GM19438 (cell line): ENCODE measurements around the gene PGLYRP4.

ENCODE experiments used
- ATAC-seq: cut with Tn5 transposase; IDR thresholded peaks from one replicate; pipeline ENCODE4 v1.9.1; 2021; ENCODE audit warnings: low read depth; ENCODE audit not compliant: unreplicated experiment

PGLYRP4 gene, protein sequence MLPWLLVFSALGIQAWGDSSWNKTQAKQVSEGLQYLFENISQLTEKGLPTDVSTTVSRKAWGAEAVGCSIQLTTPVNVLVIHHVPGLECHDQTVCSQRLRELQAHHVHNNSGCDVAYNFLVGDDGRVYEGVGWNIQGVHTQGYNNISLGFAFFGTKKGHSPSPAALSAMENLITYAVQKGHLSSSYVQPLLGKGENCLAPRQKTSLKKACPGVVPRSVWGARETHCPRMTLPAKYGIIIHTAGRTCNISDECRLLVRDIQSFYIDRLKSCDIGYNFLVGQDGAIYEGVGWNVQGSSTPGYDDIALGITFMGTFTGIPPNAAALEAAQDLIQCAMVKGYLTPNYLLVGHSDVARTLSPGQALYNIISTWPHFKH

DNA sequence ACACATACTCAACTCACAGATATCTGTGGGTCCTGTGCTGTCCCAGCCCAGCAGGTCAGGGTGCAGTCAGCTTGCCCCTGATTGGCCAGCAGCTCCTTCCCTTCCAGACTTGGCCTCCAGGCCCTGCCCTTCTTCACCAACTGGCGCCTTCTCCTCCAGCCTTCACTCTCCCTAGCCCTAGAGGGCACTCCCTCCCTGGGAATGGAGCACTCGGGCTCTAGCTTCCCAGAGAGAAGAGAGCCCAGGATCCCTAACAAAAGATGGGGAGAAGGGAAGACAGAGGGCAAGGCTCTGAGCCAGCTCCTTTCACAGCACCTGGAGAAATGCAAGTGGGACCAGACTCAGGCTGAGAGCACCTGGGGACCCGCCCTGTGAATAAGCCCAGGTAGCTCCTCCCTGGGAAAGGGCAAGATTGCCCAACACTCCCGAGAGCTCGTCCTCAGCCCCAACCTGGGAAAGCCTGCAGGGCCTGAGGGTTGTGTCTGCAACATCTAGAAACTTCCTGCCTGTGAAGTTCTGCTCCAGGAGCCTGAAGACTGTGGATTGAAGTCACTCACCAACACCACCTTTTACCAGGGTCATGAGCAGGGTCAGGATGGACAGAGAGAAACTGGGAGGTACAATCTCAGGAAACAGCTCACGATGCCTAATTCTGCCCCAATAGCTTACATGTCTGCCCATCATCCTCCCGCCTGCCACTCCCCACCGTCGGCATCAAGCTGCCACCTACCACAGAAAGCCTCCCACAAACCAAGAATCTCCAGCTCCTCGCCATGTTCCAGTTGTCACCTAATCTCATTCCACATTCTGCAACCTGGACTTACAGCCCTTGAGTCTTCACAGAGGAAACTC, at the start of gene PGLYRP4:
Gene PGLYRP4, minus strand, starts transcription at position 331 of the 852 bp plus-strand sequence. CDS start 909 bp downstream, outside the sequence.
- ATAC-seq = no peak

DNA sequence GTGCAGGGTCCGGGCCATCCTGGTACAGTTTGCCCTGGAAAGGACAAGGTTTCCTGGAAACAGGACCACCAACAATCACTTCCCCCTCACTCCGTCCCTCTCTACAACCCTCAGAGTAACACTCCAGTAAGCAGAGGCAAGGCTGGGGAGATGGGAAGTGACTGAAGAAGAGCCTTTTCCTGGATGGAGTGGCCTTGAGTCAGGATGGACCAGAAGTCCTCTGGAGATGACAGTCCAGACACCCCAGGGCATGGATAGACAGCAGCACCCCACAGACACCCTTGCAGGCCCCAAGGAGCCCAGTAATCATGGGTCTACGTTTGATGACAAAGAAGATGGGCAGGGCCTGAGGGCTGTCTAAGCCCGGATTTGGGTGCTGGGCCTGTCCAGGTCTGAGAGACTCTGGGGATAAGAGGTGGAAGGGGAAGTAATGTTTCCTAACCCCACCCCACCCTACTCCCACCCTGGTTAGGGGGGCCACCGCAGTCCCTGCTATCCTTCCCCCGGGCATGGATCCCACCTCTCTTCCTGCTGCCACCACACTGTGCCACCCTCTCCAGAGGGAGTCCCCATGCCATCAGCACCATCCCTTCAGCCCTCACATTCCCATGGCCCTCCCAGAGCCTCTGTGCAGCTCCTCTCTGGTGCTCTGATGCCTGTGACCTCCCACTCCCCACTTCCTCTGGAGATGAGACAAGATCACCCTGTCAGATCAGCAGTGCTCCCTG, 49.4 kb upstream of the PGLYRP4 start:
- no peak for ATAC-seq

DNA sequence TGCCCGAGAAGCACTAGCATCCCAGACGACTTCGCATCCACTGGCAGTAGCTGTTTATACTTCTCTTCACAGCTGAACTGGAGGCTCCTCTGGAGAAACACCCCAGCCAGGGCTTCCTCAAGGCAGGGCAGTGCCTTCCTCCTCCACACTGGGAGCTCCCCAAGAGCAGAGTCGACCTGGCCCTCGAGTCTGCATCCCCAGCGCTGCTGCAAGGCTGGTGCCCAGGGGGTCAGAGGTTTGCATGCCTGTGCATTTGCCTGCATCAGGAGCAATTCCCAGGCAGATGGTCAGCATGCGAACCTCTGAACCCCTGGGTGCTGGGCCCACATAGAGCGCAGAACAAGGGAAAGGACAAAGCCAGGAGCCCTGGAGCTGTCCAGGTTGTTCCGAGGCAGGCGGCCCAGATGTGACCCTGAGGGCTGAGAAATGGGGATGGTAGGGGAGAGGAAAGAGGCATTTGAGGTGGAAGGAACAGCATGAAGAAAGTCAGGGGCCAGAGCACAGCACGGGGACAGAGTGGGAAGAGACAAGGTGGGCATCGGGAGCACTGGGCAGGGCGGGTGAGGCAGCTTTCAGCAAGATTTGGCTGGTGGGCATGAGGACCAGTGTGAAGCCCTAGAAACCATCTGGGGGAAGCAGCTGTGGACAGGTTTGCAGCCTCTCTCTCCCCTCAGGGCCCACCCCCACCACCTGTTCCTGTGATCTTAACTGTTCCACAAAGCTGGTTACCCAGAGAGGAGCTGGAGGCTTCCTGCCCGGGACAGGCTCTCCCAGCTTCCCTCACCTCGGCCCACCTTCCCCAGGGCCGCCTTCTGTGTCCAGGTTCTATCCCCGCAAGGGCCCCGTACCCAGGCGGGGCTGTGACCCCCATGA, 48.6 kb upstream of the PGLYRP4 start:
- no peak for ATAC-seq

DNA sequence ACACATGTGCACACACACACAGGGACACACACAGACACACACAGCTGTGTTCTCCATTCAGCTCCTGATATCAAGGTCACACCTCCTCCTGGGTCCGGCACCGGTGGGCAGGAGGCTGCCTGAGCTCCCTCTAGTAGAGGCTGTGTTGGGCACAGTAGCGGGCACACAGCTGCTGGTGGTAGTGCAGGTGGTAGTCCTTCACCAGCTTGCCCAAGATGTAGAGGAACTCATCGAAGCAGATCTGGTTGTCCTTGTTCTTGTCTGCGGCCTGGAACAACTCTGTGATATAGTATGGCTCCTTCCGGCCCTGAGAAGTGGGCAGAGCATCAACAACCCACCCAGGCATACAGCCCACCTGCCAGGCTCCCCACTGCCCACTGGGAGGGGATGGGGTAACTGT, 47.8 kb upstream of the PGLYRP4 start:
- no peak for ATAC-seq

DNA sequence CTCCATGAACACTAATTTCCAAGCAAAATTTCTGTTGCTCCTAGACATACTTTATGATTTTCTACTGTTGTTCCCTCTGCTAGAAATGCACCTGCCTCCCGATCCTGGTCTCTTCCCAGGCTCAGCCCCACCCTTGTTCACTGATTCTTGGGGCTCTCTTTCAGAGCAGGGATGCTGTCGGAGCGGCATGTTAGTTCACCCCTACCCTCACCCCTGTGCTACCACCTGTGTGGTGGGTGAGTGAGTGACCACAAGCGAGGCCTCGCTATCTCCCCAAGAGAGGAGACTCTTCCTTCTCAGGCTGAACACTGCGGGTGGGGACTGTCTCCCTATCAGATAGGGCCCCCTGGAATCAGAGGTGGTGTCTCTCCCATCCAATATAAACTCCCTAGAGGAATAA, 47.1 kb upstream of the PGLYRP4 start:
- ATAC-seq = no peak

DNA sequence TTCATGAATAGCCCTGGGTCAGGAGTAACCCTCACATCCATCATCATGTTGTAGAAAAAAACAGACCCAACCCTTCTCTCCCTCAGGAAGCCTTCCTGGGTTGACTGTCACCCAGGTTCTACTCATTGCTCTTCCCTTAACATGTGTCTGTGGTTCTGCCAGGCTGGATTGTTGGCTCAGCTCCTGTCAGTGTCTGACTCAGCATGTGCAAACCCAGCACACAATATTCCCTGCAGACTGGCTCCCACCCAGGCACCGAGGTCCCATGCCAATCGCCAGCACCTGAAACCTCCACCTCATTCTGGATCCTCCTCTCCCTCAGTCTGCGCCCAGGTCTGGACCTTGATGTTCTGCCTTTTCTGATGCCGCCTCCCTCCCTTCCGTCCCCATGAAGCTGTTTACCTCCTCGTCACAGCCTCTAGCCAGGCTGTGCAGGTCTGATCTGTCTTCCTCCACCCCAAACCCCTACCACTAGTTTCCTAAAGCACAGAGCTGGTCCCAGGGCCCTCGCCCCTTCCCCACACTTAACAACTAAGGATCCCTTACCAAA, 46.6 kb upstream of the PGLYRP4 start:
- ATAC-seq = no peak

DNA sequence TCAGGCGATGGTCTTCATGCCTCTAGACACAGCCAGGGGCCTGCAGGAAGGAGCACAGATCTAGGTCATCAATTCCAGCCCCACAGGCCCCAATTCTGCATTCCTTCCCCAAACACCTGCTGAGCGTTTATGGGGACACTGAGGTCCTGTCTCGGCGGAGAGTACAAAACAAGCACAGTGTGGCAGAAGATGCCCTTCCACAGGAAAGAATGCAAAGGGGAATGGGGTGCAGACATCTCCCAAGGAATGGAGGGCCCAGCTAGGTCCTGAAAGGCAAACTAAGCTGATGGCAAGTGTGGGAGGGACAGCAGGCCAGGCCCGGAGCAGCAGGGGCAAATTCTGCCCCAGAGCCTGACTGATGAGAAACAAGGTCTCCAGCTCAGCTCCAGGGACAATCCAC, 45.8 kb upstream of the PGLYRP4 start:
- ATAC-seq = no peak

DNA sequence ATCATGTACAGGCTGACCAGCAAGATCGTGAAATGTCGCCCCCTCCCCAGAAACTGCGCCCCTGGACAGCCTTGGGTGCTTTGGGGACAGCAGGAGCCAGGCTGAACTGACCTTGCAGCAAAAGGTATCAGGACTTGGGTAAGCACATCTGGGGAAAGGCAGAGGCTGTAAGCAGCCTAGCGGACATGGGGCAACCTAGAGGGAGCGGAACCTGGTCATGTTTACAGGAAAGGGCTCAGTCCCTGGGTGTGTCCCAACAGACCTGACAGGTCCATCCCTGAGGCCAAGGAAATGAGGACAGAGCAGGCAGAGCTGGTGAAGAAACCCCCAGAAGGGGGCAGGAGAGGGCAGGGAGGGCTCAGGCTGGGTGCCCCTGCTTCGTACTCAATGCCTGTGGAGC, 45.3 kb upstream of the PGLYRP4 start:
- ATAC-seq = no peak

DNA sequence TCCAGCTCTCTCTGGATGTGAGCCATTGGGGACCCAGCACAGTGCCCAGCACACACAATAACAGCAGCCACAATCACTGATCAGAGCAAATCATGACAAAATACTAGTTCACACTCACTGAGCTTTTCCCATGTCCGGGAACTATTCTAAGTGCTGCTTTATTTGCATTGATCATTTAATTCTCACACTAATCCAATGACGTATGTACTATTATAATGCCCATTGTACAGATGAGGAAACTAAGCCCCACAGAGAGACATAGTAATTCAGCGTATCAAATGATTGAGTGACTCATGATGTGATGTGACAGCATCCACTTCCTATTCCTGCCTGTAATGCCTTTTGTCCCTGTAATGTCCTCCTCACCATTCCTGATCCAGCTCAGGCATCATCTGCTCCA, 44.2 kb upstream of the PGLYRP4 start:
- no peak for ATAC-seq

DNA sequence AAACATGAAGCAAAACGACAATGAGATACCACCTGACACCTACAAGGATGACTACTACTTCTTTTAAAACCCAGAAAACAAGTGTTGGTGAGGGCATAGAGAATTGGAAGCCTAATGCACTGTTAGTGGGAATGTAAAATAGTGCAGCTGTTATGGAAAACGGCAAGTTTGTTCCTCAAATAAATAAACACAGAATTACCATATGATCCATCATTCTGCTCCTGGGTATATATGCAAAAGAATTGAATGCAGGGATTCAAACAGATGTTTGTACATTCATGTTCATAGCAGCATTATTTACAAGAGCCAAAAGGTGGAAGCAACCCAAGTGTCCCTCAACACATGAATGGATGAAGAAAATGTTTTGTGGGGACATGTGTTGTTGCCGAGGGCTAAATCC, 43.6 kb upstream of the PGLYRP4 start:
- ATAC-seq = no peak

DNA sequence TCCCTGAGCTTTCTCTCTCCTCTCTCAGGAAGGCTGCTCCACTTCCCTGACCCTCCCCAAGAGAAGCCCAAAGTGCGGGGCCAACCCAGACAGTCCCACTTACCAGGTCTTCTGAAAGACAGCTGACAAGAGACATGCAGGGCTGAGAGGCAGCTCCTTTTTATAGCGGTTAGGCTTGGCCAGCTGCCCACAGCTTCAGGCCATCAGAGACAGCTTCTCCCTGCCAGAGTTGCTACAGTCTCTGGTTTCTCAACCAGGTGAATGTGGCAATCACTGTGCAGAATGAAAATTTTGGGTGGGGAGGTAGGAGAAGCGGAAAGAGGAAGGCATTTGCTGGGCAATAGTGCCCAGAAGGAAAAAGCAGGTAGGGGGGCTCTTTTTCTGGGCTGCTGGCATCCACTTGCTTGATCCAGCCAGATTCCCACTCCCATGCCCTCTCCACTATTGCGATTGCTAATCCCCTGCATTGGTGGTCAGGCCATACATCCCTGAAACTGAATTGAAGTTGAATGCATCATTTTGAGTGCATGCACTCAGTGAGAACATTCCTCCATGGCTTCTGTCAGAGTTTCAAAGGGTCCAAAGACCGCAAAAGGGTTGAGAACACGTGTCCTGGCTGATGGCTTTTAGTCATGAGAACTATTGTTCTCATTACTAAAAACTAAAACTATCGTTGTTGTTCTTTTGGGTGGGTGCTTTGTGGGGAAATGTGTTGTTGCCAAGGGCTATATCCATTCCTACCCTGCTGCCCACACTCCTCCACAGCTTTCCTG, 42.5 kb upstream of the PGLYRP4 start, which contains the start of gene S100A8:
Gene S100A8, minus strand, starts transcription at position 136 of the 773 bp plus-strand sequence. CDS start 538 bp downstream, outside the sequence.
- no peak for ATAC-seq

DNA sequence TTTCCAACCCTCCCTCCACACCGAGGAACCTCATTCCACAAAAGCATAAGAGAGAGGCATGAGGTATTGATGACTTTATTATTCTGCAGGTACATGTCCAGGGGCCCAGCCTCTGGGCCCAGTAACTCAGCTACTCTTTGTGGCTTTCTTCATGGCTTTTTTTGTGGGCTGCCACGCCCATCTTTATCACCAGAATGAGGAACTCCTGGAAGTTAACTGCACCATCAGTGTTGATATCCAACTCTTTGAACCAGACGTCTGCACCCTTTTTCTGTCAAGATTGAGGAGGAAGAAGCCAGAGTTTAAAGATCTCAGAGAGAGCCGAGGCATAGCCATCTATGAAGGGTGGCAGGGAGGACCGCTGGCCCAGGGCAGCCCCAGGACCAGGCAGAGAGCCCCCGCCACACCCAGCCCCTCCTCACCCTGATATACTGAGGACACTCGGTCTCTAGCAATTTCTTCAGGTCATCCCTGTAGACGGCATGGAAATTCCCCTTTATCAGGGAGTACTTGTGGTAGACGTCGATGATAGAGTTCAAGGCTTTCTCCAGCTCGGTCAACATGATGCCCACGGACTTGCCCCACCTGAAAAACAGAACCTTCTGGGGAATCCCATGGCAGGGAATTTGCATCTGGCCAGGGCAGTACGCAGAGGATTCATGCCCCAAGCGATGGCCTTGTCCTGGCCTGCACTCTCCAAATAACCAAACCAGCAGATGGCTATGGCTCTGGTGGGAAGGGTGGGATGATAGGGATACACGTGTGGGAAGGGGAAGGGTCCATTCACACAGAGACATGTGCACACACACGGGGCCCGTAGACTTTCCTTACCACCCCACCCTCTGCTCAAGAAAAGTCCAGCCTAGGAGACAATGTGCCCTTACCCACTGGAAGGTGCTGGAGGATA, 41.6 kb upstream of the PGLYRP4 start:
- no peak for ATAC-seq

DNA sequence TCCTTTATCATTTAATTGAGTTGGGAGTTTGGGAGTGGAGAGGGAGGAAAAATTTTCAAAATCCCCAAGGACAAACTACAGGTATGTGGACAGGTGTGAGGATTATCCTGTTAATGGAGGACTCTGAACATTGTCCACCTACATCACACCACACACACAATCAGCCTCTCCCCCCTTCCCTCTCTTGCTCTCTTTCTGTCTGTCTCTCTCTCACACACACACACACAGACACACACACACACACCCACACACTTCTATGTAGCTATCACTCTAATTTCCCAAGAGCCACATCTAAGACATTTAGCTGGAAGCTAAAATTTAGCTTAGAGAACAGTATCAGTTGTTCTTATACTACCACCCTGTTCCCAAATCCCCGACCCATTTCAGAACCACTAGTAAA, 40.8 kb upstream of the PGLYRP4 start:
- ATAC-seq = no peak

DNA sequence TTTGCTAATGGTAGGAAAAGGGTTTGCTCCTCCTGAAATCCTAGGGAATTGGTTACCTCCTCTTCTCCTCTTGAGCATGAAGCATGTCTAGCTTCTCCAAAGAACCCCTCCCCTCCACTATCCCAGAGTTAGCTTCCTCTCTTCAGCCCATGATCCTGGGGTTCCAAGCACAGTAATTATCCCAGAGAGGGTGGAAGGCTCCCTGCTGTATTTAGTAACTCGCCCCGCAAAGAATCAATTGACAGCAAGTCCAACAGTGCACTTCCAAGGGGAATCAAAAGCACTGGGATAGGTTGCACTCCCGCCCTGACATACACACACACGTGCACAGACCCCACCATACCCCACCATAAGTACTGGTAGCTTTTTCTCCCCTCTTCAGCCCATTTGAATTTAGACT, 39.1 kb upstream of the PGLYRP4 start:
- no peak for ATAC-seq

DNA sequence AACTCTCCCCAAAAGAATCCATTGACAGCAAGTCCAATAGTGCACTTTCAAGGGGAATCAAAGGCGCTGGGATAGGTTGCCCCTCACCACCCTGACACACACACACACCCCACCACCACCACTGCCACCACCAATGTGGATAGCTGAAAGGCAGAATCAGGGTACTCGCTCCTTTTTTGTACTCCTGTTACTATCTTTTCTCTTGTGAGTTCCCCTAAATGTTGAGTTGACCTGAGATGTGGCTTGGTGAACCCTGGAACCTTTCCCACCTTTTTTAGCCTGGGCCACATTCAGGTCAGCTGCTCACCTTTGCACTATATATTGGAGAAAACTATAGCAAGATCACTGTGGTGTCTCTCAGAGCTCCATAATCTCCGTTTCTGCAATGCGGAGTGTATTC, 38.4 kb upstream of the PGLYRP4 start:
- ATAC-seq = no peak

DNA sequence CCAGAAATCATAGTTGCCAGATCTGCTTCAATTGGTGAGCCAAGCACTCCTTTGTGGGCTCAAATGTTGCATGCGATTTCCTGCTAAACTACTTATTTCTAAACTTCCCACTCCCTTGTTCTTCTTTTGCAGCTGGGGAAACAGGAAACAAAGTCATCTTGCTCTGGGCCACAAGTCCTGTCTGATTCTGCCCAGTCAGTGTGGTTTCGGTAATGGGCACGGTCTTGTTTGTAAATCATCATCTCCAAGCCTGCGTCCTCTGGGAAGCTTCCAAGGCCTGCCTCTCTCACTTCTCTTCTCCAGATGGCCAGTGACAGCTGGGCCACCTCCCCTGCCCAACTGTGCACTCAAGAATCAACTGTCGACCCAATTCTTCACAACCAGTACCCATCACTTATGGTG, 37.9 kb upstream of the PGLYRP4 start:
- ATAC-seq = no peak

DNA sequence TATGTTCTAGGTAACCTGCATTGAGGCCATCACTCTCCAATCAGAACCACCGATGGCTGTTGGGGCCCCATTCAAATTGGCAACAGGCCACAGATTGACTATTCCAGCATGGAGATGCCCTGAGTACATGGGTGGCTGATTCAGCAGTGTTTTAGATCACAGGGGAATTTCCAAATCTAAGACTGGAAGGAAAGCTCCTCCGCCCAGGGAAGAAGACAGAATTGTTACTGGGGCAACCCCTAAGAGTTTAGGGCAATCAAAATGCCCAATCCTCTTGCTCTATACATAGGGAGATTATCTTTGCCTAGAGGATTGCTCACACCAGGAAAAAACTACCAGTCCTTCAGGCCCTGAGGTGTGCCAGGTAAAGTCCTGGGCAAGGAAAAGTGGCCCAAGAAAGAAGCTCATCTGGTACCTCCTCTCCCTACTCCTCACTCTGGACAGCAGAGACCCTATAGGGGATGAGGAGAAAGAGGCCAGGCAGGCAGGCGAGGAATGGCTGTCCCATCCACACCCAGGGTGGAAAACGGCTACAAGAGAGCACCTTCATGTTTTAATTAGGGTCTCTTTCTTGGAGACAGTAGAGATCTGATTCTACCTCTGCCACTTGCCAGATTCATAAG, 36.4 kb upstream of the PGLYRP4 start:
- no peak for ATAC-seq

DNA sequence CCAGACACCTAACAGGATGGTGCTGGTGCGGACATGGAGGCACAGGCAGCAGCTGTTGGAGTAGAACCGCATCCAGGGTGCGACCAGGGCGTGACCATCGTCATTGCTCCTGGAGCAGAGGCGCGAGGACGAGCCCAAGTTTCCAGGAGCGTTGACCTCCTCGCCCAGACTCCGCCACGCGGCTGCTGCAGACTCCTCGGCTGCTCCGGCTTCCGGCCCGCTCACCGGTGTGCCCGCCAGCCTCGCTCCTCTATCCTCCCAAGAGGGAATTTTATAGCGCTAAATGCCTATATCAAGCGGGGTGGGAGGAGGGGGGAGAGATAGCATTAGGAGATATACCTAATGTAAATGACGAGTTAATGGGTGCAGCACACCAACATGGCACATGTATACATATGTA, 32.1 kb upstream of the PGLYRP4 start:
- ATAC-seq = no peak
